HG03460 (cell line): ENCODE measurements around the gene TM9SF1.
A peak's percentile ranks its signal among the peaks of the same experiment; 100 is the strongest.

Experiments used
- ATAC-seq: cut with Tn5 transposase; IDR thresholded peaks from one replicate; pipeline ENCODE4 v1.9.1; 2021; ENCODE audit not compliant: unreplicated experiment

Gene TM9SF1

GRCh38 chr14:24156840-24157239 is 38.4 kb downstream of the TM9SF1 start:
- ATAC-seq = no peak

GRCh38 chr14:24155100-24155499 is 40.1 kb downstream of the TM9SF1 start:
- no peak for ATAC-seq

GRCh38 chr14:24151404-24152080 is 43.7 kb downstream of the TM9SF1 start:
- ATAC-seq = no peak

- no peak for ATAC-seq
These were observed 44.2 kb downstream of the TM9SF1 start for GRCh38 chr14:24150993-24151392.

- no peak for ATAC-seq
These were observed 44.7 kb downstream of the TM9SF1 start for GRCh38 chr14:24150567-24150966.

- ATAC-seq = no peak
These were observed 45.2 kb downstream of the TM9SF1 start for GRCh38 chr14:24150061-24150460.

- ATAC-seq = no peak
These were observed 45.8 kb downstream of the TM9SF1 start for GRCh38 chr14:24149302-24149969.

- no peak for ATAC-seq
These were observed 47.3 kb downstream of the TM9SF1 start for GRCh38 chr14:24147761-24148428.

- peak; percentile 80 for ATAC-seq
These were observed 48.1 kb downstream of the TM9SF1 start, which contains the start of gene RNF31 for GRCh38 chr14:24146978-24147760. Gene RNF31 (plus strand): TSS chr14:24147498. CDS start chr14:24147699, 201 bp downstream.

- peak; percentile 58 for ATAC-seq
These were observed 48.7 kb downstream of the TM9SF1 start, which contains the start of gene PSME2 for GRCh38 chr14:24146453-24146977. Gene PSME2 (minus strand): TSS chr14:24146610. CDS start chr14:24146581, 29 bp downstream.

GRCh38 chr14:24145690-24146452 is 49.4 kb downstream of the TM9SF1 start:
- no peak for ATAC-seq

- ATAC-seq = no peak
These were observed 50.0 kb downstream of the TM9SF1 start for GRCh38 chr14:24145219-24145618.

- ATAC-seq = no peak
These were observed 50.8 kb downstream of the TM9SF1 start for GRCh38 chr14:24144451-24144850.

- ATAC-seq = no peak
These were observed 51.7 kb downstream of the TM9SF1 start for GRCh38 chr14:24143511-24143910.

- ATAC-seq = peak; percentile 84
These were observed 54.0 kb downstream of the TM9SF1 start, which contains the start of gene EMC9 for GRCh38 chr14:24141097-24141880. Gene EMC9 (minus strand): TSS chr14:24141591. CDS start chr14:24141304, 287 bp downstream.

GRCh38 chr14:24139272-24139934 is 55.8 kb downstream of the TM9SF1 start:
- ATAC-seq = no peak
